HG03064 (cell line): ENCODE data around the gene GKAP1.
"Not testable (repeated sequence)": the region's sequence is repeated elsewhere in the genome, so short reads cannot be mapped to it uniquely, and the experiment has no call there.

ENCODE experiments used
- ATAC-seq: cut with Tn5 transposase; IDR thresholded peaks from one replicate; pipeline ENCODE4 v1.9.1; 2021; ENCODE audit warnings: low read depth; ENCODE audit not compliant: unreplicated experiment

The GKAP1 gene

DNA sequence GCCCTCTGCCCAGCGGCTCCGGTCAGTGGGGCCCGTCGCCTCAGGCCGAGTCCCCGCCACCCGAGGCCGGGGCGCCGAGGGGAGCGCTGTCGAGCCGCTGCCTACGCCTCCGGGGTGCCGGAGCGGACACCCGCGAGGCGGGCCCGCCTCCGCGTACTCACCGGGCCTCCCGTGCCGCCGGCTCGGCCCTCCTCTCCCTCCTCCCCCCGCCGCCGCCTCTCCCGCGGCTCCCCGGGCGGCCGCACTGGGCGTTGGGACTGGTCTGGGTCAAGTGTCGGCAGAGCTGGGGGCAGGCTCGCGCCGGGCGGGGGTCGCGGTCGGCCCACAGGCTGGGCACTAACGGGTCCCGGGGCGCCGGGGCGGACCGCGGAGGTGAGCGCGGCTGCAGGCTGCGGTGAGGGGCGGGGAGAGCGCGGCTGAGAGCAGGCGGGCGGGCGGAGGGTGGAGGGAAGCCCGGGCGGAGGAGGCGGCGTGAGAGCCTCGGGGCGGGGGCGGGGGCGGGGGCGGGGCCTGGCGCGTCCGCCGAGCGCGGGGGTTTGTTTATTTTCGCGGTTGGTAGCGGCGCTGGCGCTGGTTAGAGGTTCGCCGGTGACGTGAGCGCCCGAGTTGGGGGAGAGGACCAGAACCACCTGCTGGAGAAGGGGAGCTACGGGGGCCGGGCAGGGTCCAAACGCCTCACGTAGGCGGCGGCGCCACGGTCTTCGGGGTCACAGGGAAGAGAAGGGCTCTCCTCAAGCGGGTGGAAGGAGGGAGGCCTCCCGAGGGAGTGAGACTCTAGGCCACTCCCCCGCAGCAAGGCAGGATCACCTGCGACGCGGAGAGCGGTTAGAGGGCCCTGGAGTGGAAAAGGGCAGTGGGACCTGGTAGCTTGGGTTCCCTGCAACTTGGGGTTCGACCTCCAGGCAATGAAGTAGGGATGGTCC is at the start of gene GKAP1:
Gene GKAP1 (minus strand): TSS at position 414 of the 923 bp plus-strand sequence. CDS start 11,252 bp downstream, outside the sequence.
- ATAC-seq: peak; percentile 74

DNA sequence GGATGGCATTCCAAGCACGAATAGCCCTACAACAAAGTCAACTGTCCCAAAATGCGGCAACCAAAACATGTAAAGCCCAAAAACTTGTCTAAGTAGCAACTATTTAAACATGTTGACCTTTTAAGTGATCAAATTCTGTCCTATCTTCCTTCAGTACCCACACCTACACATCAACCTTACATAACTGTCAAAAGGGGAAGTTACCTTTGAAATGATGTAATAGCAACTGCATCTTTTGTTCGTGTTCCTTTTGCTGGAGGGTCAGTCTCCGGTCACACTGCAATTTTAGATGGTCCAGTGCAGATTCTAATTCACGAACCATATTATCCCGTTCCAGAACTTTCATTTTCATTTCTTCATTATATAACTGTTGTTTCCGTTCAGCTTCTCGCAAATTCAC is 32.3 kb upstream of the GKAP1 start:
- ATAC-seq: not testable (repeated sequence)

DNA sequence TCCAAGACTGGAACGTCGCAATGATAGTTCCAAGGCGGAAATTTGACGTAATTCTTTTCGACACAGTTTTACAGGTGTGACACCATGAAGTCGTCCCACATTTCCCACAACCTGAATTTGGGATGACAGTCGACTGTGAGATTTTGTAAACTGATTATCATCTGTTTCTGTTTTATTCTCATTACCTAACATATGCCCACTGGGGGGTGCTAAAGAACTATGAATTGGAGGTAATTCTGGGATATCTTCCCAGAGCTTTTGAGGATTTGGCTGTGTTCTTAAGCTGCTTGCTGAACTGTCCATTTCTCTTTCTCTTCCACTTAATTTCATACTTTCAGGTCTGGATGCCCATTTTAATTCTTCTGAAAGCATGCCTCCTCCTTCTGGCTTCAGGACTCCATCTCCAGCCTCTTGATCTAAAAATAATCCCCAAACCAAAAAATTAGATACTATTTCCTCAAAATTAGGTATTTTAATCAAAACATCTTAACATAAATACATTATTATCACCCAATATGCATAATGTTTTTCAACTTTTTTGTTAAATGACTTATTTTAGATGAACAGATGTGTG is 19.6 kb upstream of the GKAP1 start:
- ATAC-seq: not testable (repeated sequence)

DNA sequence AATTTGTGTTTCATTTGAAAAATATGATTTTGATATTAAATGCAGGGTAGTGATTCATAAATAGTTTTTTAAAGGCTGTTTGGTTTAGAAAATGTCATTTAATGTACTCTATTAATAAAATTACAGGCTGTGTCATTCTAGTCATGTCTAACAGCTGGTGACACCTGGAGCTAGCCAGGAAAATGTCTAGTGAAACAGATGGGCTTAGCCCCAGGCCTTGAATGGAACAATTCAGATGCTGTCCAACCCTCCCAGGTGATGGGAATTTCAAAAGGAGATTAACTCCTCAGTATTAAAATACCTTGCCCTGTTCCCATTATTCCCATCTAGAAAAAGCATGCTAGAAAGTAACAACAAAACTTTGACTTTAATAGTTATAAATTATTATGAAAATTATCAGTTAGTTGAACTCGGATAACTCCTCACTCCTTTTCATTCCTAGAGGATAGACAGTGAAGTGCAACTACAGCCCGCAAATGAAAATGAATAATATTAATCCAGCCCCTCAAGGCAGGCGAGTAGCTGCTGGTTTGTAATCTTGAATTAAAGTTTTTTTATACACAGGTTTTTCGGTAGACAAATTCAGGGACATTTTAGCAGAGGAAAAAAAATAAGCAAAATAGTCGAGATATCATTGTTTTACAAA is 13.0 kb upstream of the GKAP1 start:
- not testable (repeated sequence) for ATAC-seq

DNA sequence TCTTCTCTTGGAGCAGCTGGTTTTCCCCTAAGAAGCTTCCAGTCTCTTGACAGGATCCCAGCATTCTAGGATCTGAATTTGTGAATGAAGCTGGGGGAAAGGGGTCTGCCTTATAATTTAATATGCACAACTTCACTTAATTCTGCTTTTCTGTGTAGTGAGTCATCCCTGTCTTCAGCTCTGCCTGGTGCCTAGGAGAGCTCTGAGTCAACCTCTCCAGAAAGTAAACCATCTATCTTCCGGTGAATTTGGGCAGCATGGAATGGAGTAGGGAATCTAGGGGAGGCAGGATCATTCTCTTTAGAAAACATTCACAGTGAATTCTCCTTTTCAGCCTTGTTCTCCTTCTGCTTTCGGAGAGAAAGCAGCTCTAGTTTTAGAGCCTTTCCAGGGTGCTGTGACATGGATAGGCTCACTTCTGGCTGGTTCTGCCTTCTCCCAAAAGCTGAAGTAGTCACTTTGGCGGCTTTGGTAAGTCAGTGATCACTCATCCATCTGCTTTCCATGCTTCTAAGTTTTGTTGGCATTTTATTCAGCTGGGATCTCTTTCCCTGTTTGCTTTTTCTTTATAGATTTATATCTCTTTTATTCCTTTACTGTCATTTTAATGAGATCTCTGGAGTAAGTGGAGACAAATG is 7.5 kb upstream of the GKAP1 start:
- not testable (repeated sequence) for ATAC-seq

DNA sequence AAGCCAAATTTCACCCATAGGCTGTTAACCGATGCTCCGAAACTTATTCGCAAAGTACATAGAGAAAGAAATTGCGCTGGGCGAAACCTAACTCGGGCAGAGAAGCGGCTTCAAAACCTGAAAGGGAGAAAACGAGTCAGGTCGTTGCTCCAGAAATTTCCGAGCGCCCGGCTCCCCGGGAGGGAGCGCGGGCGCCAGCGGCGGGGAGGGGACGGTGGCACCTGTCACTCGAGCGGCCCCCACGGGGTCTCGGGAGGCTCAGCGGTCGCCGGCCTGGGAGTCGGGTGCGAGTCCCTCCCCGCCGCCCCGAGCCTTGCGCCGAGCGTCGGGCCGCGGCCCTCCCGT is 586 bp downstream of the GKAP1 start:
- not testable (repeated sequence) for ATAC-seq

DNA sequence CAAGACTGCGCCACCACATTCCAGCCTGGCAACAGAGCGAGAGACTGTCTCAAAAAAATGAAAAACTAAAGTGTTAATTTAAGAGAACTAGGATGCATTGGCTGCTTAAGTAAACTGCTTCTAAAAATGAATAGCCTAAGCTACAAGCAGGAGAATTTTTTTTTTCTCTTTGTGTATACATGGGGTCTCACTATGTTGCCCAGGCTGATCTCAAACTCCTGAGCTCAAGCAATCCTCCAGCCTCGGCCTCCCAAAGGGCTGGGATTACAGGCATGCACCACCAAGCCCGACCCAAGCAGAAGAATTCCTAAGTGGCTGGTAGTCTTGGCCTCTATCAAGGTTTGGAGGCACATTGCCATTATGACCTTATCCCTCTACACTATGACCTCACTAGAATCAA is 2.4 kb downstream of the GKAP1 start:
- ATAC-seq: not testable (repeated sequence)

DNA sequence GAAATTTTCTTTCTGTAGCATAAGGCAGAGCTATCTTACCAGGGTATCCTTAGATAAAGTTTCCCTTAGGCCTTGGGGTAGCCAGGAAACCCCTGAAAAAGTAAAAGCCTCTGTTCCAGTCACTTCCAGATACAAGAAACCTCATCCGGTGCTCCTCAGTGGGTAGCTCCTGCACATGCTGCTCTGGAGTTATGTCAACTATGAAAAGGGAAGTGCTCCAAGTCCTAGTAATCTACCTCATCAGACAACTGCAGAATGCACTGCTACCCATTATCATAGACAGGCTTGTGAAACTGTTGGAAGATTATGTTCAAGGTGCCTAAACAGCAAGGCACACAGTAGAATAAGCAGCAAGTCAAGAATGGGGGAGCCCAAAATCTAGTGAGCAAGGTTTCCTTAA is 8.4 kb downstream of the GKAP1 start:
- not testable (repeated sequence) for ATAC-seq

DNA sequence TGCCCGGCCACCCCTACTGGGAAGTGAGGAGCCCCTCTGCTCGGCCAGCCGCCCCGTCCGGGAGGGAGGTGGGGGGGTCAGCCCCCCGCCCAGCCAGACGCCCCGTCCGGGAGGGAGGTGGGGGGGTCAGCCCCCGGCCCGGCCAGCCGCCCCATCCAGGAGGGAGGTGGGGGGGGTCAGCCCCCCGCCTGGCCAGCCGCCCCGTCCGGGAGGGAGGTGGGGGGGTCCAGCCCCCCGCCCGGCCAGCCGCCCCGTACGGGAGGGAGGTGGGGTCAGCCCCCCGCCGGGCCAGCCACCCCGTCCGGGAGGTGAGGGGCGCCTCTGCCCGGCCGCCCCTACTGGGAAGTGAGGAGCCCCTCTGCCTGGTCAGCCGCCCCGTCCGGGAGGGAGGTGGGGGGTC is 13.1 kb downstream of the GKAP1 start:
- not testable (repeated sequence) for ATAC-seq

DNA sequence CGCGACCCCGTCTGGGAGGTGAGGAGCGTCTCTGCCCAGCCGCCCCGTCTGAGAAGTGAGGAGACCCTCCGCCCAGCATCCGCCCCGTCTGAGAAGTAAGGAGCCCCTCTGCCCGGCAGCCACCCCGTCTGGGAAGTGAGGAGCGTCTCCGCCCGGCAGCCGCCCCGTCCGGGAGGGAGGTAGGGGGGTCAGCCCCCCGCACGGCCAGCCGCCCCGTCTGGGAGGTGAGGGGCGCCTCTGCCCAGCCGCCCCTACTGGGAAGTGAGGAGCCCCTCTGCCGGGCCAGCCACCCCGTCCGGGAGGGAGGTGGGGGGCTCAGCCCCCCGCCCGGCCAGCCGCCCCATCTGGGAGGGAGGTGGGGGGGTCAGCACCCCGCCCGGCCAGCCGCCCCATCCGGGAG is 13.6 kb downstream of the GKAP1 start:
- not testable (repeated sequence) for ATAC-seq

DNA sequence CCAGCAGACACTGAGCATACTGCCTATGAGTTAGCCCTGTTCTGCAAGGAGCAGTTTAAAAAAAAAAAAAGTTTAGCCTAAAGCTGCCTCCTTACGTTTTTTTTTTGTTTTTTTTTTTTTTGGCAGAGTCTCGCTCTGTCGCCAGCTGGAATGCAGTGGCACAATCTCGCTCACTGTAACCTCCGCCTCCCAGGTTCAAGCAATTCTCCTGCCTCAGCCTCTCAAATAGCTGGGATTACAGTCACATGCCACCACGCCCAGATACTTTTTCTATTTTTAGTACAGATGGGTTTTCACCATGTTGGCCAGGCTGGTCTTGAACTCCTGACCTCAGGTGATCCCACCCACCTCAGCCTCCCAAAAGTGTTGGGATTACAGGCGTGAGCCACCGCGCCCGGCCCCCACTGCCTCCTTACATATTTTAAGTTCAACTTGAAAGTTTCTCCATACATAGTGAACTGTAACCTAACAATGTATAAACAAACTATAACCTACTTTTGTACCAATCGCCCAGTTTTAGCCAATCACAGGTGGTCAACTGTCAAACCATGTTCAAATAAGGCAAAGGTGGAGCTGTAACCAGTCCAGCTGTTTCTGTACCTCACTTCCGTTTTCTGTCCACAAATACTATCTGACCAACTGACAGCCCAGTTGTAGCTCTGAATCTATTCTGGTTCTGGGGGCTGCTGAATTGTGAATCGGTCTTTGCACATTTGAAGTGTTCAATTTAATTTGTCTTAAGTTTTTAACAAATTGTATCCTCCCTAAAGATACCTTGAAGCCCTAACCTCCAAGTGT is 17.1 kb downstream of the GKAP1 start:
- ATAC-seq: no peak

DNA sequence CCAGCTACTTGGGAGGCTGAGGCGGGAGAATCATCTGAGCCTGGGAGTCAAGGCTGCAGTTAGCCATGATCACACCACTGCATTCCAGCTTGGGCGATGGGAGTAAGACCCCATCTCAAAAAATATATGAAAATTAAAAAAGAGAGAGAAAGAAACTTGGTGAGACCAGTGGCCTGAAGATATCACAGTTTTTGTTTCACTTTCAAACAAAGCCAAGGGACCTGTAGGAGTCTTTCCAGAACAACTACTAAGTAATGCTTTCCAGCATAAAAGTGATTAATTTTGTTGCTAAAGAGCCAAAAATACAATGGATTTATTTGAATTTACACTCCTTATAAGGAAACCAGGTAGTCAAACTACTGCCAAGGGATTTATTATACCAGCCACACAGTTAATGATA is 23.5 kb downstream of the GKAP1 start:
- no peak for ATAC-seq

DNA sequence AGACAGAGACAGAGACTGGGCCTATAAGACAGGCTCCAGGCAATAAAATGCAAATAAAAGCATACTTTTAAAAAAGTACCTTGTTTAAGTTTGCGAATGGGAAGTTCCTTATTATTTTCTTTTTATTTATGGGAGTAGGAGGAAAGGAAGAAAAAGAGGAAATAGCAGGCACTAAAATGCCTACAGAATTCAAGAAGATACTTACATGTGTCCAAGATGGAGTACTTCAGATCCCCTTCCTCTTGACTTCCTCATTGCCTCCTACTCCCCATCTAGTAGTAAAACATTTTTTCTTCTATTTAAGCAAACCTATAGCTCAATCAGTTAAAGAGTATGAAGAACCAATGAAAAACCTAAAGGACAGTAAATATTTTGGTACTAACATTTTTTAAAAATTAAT is 24.8 kb downstream of the GKAP1 start:
- no peak for ATAC-seq

DNA sequence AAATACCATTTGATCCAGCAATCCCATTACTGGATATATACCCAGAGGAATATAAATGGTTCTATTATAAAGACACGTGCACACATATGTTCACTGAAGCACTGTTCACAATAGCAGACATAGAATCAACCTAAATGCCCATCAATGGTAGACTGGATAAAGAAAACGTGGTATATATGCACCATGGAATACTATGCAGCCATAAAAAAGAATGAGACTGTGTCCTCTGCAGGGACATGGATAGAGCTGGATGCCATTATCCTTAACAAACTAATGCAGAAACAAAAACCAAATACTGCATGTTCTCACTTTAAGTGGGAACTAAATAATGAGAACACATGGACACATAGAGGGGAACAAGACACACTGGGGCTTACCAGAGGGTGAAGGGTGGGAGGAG is 39.4 kb downstream of the GKAP1 start:
- no peak for ATAC-seq

DNA sequence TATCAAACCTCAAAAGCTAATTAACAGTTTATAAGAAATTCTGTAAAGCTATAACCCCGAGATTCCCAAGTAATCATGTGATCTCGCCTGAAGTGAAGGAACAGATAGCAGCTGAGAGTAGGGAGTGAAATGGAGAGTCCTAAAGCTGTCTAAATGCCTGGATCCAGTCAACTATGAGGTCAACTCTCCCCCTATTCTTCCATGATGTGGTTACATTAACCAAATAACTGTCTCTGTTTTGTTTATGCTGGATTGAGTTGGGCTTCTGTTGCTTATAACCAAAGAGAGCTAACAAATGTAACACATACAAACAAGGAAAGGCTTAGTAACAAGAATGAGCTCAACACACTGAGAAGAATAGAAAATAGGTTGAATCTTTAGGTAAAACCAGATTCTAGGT is 41.6 kb downstream of the GKAP1 start:
- no peak for ATAC-seq

DNA sequence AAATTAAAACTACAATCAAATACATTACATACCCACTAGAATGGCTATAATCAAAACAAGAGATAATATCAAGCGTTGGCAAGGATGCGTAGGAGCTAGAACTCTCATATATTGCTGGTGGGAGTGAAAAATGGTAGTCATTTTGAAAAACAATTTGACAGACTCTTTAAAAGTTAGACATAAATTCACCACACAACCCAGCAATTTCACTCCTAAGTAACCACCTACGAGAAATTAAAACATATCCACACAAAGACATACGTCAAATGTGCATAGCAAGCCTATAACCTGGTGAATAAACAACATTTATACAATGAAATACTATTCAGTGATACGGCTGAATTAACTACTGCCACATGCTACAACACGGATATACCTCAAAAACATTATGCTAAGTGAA is 44.7 kb downstream of the GKAP1 start:
- no peak for ATAC-seq

DNA sequence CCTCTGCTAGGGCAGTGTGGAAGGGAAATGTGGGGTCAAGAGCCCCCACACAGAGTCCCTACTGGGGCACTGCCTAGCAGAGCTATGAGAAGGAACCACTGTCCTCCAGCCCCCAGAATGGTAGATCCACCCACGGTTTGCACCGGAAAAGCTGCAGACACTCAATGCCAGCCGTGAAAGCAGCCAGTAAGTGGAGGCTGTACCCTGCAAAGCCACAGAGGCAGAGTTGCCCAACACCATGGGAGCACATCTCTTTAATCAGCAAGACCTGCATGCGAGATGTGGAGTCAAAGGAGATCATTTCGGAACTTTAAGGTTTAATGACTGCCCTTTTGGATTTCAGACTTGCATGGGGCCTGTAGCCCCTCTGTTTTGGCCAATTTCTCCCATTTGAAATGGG is 52.2 kb downstream of the GKAP1 start:
- no peak for ATAC-seq

DNA sequence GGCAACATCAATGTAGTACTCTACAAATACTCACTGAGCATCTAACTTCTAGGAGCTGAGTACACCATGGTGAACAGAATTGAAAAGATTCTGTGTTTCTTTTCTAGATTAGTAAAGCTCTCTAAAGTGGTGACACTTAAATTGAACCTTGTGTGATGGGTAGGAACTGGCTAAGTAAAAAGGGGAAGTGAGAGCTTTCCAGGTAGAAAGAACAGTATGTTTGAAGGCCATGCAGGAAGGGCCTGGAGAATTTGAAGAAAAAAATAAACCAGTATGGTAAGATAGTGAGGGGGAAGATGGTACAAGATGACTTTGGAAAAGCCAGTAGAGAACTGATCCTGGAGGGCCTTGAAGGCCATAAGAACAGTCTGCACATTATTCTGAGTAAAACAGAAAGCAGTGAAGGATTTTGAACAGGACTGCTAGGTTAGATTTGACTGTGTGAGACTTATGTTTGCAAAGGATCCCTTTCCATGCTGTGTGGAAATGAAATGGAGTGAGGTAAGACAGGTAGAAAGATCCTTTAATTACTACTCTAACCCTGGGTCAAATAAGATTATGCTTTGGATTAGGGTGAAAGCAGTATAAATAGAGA is 63.1 kb downstream of the GKAP1 start:
- peak; percentile 64 for ATAC-seq

DNA sequence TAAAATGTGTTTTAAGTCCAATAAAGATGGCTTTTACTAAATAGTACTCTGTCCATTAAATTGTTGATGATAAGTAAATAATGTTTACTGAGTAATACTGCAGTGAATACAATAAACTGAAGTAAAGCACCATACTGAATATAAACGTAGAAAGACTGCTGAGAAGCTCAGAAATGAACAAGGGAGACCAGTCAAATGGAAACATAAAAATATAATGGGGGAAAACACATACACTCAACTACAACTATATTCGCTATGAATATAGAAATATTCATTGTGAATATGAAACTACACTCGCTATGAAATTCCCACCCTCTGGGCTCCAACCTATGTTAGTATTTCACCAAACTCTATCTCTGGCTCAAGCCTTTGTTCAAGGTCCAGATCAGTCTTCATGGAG is 67.9 kb downstream of the GKAP1 start:
- no peak for ATAC-seq

DNA sequence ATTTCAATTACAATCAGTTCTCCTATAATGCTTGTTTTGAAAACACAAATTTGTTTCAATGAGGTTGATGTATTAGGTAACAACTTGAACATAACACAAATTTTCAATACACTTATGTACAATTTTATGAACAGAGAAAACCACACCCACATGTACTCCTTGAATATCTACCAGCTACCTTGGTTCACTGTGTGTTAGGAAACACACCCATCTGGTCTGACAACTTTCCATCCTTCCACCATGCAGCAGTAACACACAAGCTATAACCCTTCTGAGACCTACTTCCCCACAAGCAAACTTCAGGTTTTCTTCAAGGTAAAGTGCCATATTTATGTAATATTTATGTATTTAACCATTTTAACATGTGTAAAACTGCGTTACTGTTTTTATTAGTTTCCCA is 73.4 kb downstream of the GKAP1 start:
- ATAC-seq: no peak
